HEK293 (cell line): ENCODE measurements around the gene FERMT2.

Experiments used
- BCL11A ChIP-seq: fragments of 450-650 bp; formaldehyde crosslinking; IDR thresholded peaks from 2 replicates; pipeline ENCODE4 v1.5.1; 2016; ENCODE audit warnings: low read depth, missing biosample characterization, missing genetic modification characterization
- CTCF ChIP-seq: fragments of 450-650 bp; formaldehyde crosslinking; IDR thresholded peaks from 2 replicates; pipeline ENCODE4 v1.5.1; 2016; ENCODE audit warnings: missing biosample characterization, missing genetic modification characterization
- KLF9 ChIP-seq: fragments of 450-650 bp; formaldehyde crosslinking; IDR thresholded peaks from 2 replicates; pipeline ENCODE4 v1.5.1; 2016; ENCODE audit warnings: missing biosample characterization, missing genetic modification characterization, low read depth
- RBAK ChIP-seq: fragments of 450-650 bp; formaldehyde crosslinking; IDR thresholded peaks from 2 replicates; pipeline ENCODE4 v1.5.1; 2016; ENCODE audit warnings: missing biosample characterization, missing genetic modification characterization
- REST ChIP-seq: fragments of 450-650 bp; formaldehyde crosslinking; IDR thresholded peaks from 2 replicates; pipeline ENCODE4 v1.5.1; 2016; ENCODE audit warnings: missing biosample characterization, missing genetic modification characterization
- ZNF223 ChIP-seq: fragments of 450-650 bp; formaldehyde crosslinking; IDR thresholded peaks from 2 replicates; pipeline ENCODE4 v1.5.1; 2016; ENCODE audit warnings: missing biosample characterization, missing genetic modification characterization
- ZNF23 ChIP-seq: fragments of 450-650 bp; formaldehyde crosslinking; IDR thresholded peaks from 2 replicates; pipeline ENCODE4 v1.5.1; 2016; ENCODE audit warnings: missing biosample characterization, missing genetic modification characterization, borderline replicate concordance
- ZNF280C ChIP-seq: fragments of 450-650 bp; formaldehyde crosslinking; IDR thresholded peaks from 2 replicates; pipeline ENCODE4 v1.5.1; 2016; ENCODE audit warnings: missing biosample characterization, missing genetic modification characterization
- ZNF48 ChIP-seq: fragments of 450-650 bp; formaldehyde crosslinking; IDR thresholded peaks from 2 replicates; pipeline ENCODE4 v1.5.1; 2016; ENCODE audit warnings: missing biosample characterization, missing genetic modification characterization
- ZNF558 ChIP-seq: fragments of 450-650 bp; formaldehyde crosslinking; IDR thresholded peaks from 2 replicates; pipeline ENCODE4 v1.5.1; 2016; ENCODE audit warnings: missing biosample characterization, missing genetic modification characterization
- ZNF561 ChIP-seq: fragments of 450-650 bp; IDR thresholded peaks from 2 replicates; pipeline ENCODE4 v1.5.1; 2018; ENCODE audit warnings: missing biosample characterization, missing genetic modification characterization, borderline replicate concordance
- ZNF654 ChIP-seq: fragments of 450-650 bp; formaldehyde crosslinking; IDR thresholded peaks from 2 replicates; pipeline ENCODE4 v1.5.1; 2016; ENCODE audit warnings: low read depth, missing biosample characterization, missing genetic modification characterization
- ZSCAN30 ChIP-seq: fragments of 450-650 bp; IDR thresholded peaks from 2 replicates; pipeline ENCODE4 v1.5.1; 2018; ENCODE audit warnings: missing biosample characterization, mild to moderate bottlenecking, missing genetic modification characterization, moderate library complexity

- TF ChIP-seq ZNF561 (tag by site-specific recombination) (no peak), ZNF223 (no peak), ZNF280C (tag by site-specific recombination) (no peak), ZNF654 (tag by site-specific recombination) (no peak), ZNF558 (tag by site-specific recombination) (no peak), BCL11A (tag by site-specific recombination) (no peak), RBAK (tag by site-specific recombination) (no peak), ZSCAN30 (tag by site-specific recombination) (no peak), CTCF (tag by site-specific recombination) (no peak), ZNF23 (tag by site-specific recombination) (no peak), REST (tag by site-specific recombination) (no peak), ZNF48 (tag by site-specific recombination) (no peak), KLF9 (tag by site-specific recombination) (no peak)
These were observed 88.1 kb downstream of the FERMT2 start for GRCh38 chr14:52862632-52863333.
